Measurements from ENCODE around the gene SNCA.

The SNCA gene

GRCh38 chr4:89719536-89720090 is 117.3 kb downstream of the SNCA start:
- TF ChIP-seq, protein P1, sequence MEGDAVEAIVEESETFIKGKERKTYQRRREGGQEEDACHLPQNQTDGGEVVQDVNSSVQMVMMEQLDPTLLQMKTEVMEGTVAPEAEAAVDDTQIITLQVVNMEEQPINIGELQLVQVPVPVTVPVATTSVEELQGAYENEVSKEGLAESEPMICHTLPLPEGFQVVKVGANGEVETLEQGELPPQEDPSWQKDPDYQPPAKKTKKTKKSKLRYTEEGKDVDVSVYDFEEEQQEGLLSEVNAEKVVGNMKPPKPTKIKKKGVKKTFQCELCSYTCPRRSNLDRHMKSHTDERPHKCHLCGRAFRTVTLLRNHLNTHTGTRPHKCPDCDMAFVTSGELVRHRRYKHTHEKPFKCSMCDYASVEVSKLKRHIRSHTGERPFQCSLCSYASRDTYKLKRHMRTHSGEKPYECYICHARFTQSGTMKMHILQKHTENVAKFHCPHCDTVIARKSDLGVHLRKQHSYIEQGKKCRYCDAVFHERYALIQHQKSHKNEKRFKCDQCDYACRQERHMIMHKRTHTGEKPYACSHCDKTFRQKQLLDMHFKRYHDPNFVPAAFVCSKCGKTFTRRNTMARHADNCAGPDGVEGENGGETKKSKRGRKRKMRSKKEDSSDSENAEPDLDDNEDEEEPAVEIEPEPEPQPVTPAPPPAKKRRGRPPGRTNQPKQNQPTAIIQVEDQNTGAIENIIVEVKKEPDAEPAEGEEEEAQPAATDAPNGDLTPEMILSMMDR (conservative IDR thresholded peaks at IDR 0.05; ENCODE audit: low read depth, low read length) = no peak
- H3K4me3 ChIP-seq (ENCODE audit: low read depth, low read length) = no peak overlapping the region
- no peak for DNase-seq (ENCODE audit: low read depth)

GRCh38 chr4:89716893-89717292 is 120.1 kb downstream of the SNCA start:
- DNase-seq (ENCODE audit: low read depth) = no peak
- TF ChIP-seq, protein P1 (conservative IDR thresholded peaks at IDR 0.05; ENCODE audit: low read depth, low read length) = no peak

DNA sequence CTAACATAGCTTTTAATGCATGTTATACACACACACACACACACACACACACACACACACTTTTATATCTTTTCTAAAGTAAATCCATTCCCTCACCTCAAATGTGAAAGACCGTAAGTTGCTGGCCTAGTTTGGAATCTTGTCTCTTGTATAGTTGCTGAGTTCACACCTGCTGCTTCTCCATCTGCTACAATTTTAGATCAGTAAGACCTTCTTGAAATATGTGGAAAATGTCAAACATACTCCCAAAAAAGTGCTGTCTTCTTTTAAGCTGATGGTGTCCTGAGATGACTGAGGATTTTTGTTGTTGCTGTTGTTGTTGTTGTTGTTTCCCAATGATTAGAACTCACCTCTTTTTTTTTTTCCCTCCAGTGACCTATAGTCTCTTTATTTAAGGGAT is 121.3 kb downstream of the SNCA start:
- DNase-seq (ENCODE audit: low read depth) = no peak
- H3K4me3 ChIP-seq (ENCODE audit: low read depth, low read length) = no peak overlapping the region
- TF ChIP-seq, protein P1 (conservative IDR thresholded peaks at IDR 0.05; ENCODE audit: low read depth, low read length) = no peak

More at GRCh38 chr4:89716893-89717292, 120.1 kb downstream of the SNCA start:
- H3K4me3 ChIP-seq (ENCODE audit: low read depth, low read length) = no peak overlapping the region

- H3K4me3 ChIP-seq (ENCODE audit: low read depth, low read length) = no peak overlapping the region
Observed at GRCh38 chr4:89712827-89713226, 124.1 kb downstream of the SNCA start.

GRCh38 chr4:89712141-89712540 is 124.8 kb downstream of the SNCA start:
- peak; percentile 54 for DNase-seq (ENCODE audit: low read depth)
- TF ChIP-seq, protein P1 (conservative IDR thresholded peaks at IDR 0.05; ENCODE audit: low read depth, low read length) = no peak
- H3K4me3 ChIP-seq (ENCODE audit: low read depth, low read length) = no peak overlapping the region

More at GRCh38 chr4:89712827-89713226, 124.1 kb downstream of the SNCA start:
- no peak for DNase-seq (ENCODE audit: low read depth)
- TF ChIP-seq, protein P1 (conservative IDR thresholded peaks at IDR 0.05; ENCODE audit: low read depth, low read length) = no peak

DNA sequence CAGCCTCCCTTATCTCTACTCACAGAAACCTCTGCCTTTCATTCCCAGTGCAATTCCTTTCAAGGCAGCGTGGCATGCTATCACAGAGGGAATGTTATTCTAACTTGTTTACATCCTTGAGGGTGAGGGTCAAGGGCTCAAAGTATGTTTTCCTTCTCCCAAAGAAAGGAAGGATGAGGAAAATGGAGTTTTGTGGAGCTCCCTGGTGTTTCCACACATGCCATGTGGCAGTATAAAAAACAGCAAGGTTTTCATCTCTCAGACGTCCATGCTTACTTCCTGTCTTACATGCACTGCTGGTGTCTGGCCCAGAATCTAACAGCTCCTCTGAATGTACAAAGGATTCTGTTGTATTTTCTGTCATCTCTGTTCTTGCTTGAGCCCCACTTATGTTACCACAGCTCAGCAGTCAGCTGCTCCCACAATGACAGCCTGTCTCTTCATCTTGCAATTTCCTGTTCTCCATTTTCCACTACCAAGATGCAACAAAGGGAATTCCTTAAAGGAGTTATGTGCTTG is 128.0 kb downstream of the SNCA start:
- DNase-seq (ENCODE audit: low read depth) = peak; percentile 64
- TF ChIP-seq, protein P1 (conservative IDR thresholded peaks at IDR 0.05; ENCODE audit: low read depth, low read length) = no peak
- H3K4me3 ChIP-seq (ENCODE audit: low read depth, low read length) = no peak overlapping the region

GRCh38 chr4:89707467-89707866 is 129.5 kb downstream of the SNCA start:
- DNase-seq (ENCODE audit: low read depth) = no peak
- H3K4me3 ChIP-seq (ENCODE audit: low read depth, low read length) = no peak overlapping the region
- TF ChIP-seq, protein P1 (conservative IDR thresholded peaks at IDR 0.05; ENCODE audit: low read depth, low read length) = no peak
